ENCODE measurements around the gene PRDM2.
A peak's percentile ranks its signal among the peaks of the same experiment; 100 is the strongest.

Gene PRDM2

DNA sequence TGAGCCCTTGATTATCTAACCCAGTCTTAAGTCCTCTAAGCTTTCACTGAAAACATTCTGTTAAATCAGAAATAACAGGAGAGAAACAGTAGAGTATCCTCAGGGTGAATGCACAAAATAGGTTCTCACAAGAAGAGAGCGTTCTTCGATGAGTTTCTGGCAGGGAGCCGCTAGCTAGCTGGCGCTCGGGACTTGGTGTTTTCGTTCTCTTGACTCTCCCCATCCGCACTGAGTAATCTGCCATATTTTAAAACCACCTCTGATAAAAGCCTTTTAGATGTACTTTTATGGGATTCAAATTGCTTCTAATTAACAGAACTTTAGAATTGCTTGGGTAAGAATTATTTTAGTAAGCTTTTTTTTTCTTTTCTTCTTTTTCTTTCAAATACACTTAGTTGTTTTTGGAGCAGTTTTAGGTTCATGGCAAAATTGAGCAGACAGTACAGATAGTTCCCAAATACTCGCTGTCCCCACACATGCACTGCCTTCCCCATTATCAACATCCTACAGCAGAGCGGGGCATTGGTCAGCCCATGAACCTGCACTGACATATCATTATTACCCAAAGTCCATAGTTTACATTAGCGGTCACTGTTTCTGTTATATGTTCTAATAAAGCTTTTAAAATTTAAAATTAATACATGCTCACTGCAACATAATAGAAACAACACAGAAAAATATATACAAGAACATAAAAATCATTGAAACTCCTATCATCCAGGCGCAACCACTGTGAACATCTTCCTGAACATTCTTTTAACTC, 35.4 kb downstream of the PRDM2 start:
- no peak for DNase-seq

- DNase-seq, result no peak
Measured at GRCh38 chr1:13737398-13737797, 37.4 kb downstream of the PRDM2 start.

GRCh38 chr1:13746342-13746741, 46.4 kb downstream of the PRDM2 start:
- no peak for DNase-seq

- DNase-seq, result peak; percentile 97
Measured at GRCh38 chr1:13748610-13749505, 48.9 kb downstream of the PRDM2 start.

GRCh38 chr1:13749543-13750341, 49.8 kb downstream of the PRDM2 start:
- peak; percentile 46 for DNase-seq

DNA sequence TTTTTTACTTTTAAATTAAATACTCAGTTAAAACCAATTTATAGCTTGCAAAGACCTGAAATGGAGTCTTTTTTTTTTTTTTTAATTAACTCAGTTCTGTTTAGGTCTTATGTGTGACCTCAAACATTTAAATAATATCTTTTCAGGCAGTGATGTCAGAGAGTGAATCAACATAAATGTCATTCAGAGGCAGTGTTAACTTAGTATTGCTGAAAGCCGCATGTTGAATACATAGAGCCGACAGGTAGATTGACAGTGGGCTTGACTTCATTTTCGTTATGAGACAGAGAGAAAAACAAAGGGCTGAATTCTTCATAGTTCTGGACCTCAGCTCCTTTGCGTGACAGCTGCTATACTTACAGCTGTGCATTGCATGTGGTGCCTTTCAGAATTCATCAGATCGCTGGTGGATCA, 51.5 kb downstream of the PRDM2 start:
- DNase-seq, result no peak

- no peak for DNase-seq
Measured at GRCh38 chr1:13751985-13752384, 52.0 kb downstream of the PRDM2 start.

DNA sequence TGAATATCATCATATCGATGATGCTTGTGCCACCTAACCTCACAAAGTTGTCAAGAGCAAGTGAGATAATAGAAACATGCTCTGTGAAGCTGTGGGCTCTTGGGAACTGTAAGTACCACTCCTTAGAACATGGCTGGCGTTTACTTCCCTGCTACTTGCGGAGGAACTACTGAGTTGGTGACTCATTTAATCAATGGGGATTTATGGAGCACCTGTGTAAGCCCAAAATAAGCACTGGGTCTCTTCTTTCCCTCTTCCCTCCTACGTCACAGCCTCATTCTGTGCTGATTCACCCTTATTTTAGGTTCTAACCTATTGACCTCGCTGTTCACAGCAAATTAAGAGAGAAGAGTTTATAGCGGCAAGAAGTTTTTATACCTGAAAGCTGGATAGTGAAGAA, 52.9 kb downstream of the PRDM2 start:
- DNase-seq, result no peak

- no peak for DNase-seq
Measured at GRCh38 chr1:13753636-13754402, 53.8 kb downstream of the PRDM2 start.

DNA sequence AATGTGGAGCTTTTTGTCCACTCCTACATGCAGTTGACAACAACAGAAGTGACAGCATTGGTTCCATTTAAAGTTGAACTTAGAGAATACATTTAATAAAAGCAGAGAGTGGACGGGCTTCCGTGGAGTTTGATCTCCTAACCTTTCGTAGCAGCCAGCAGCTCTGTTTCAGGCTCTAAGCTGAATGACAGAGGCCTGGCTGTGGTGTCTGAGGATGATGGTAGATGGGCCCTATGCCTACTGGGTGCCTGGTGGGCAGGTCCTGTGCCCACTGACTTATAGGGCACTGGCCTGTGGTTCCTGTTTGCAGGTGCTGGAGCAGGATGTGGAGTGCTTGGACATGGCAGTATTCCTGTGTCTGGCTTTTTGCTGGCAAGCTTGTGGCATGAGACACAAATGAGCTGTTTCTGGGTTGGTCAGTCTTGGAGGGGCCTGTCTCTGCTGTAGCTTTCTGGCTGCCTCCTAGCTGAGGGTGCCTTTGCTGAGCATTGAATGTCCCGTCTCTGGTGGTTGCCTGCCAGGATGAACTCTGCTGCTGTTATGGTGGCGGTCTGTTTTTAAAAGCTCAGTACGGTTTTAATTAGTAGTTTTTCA, 54.6 kb downstream of the PRDM2 start:
- no peak for DNase-seq

GRCh38 chr1:13756557-13757315, 56.7 kb downstream of the PRDM2 start:
- DNase-seq, result no peak

DNA sequence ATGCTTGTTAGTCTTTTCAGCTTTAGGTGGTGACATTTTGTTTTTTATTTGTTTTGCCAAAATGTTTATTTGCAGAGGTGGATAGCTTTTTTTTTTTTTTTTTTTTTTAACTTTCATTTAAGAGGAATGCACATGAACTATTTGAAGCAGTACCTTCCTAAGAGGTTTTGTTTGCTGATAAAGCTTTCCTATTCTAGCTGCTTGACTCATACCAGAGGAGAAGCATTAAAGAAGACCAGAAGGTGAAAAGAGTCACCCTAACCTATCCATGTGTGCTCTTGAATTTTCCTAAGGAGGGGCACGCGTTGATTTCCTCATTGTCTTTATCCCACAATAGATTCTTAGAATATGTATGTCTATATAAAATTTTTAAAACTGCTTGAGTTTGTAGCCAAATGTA, 57.7 kb downstream of the PRDM2 start:
- DNase-seq, result no peak

- DNase-seq, result no peak
Measured at GRCh38 chr1:13759072-13759471, 59.1 kb downstream of the PRDM2 start.

- no peak for DNase-seq
Measured at GRCh38 chr1:13760340-13760739, 60.4 kb downstream of the PRDM2 start.

GRCh38 chr1:13760921-13761320, 60.9 kb downstream of the PRDM2 start:
- DNase-seq, result no peak

DNA sequence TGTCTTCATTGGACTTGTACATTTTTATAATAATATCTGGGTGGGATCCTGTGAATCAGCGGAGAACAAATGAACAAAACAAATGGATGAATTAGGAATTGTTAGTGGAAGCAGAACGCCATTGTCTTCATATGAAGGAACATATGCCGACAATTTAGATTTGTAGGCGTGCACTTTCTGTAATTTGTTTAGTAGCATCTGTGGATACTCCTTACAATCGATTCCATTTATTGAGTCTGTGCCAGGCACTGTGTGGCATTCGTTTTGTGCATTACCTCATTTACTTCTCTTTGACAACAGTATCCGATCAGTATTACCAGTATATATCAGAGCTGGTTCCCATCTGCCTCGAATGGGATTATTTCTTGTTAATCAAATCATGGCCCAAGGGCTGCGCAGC, 61.9 kb downstream of the PRDM2 start:
- no peak for DNase-seq

GRCh38 chr1:13762642-13763041, 62.7 kb downstream of the PRDM2 start:
- DNase-seq, result no peak

DNA sequence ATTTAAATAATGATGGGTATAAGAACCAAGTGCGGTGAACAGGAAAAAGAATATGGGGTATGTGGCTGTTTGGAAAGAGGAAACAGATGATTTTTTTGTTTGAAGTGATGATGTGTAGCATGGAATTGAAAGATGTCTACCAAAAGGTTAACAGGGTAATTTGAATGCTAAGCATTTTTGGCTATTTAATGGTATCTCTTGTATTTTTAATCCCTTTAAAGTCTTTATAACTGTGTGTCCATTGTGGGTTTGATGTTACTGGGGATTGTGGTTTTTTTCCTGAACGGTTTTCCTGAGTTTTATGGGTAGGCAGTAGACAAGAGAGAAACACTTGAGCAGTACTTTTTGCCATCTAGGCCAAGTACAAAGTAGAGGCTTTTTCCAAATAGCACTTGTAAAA, 63.2 kb downstream of the PRDM2 start:
- DNase-seq, result no peak

- DNase-seq, result no peak
Measured at GRCh38 chr1:13763991-13764390, 64.0 kb downstream of the PRDM2 start.

- DNase-seq, result peak; percentile 70
Measured at GRCh38 chr1:13764588-13765332, 64.8 kb downstream of the PRDM2 start.

Data from hematopoietic multipotent progenitor cell treated with erythropoietin and hydrocortisone succinate and interleukin-3 and kit ligand, for 8 days (in vitro differentiated cells).